Stomach (tissue), 9 donors: Measurements from ENCODE around the gene DHRS1. TPM values are rescaled to one million over a fixed set of nuclear protein-coding genes. Genes with fewer than 3 reads are reported as not detected.

ENCODE experiments used
- DNase-seq, 2 donors: peaks; one replicate each; pipeline versions ENCODE4 v3.0.0 to v3.0.0-alpha.2; 2013 to 2019
- H3K27ac ChIP-seq, 5 donors: fragments of 200-600 bp in 4 of 5; sonication (generic) in 4 of 5; one replicate each; pipeline ENCODE4 v1.5.1; 2013 to 2019; ENCODE audit warnings: mild to moderate bottlenecking in 1 of 5, moderate library complexity in 1 of 5
- H3K27me3 ChIP-seq, 3 donors: fragments of 200-600 bp; sonication (generic); one replicate each; pipeline ENCODE4 v1.5.1; 2017 to 2019; ENCODE audit warnings: mixed run types in 1 of 3
- H3K36me3 ChIP-seq, 4 donors: fragments of 200-600 bp; sonication (generic); 1 replicate in 3 of 4; 2 replicates in 1 of 4; pipeline ENCODE4 v1.5.1; 2016 to 2019
- H3K4me1 ChIP-seq, 4 donors: fragments of 200-600 bp; sonication (generic); one replicate each; pipeline ENCODE4 v1.5.1; 2016 to 2019
- H3K4me3 ChIP-seq, 4 donors: fragments of 200-600 bp; sonication (generic) in 3 of 4; one replicate each; pipeline ENCODE4 v1.5.1; 2016 to 2019; ENCODE audit warnings: mild to moderate bottlenecking in 1 of 4
- H3K9me3 ChIP-seq, 4 donors: fragments of 200-600 bp; sonication (generic); one replicate each; pipeline ENCODE4 v1.5.1; 2016 to 2019
- CTCF ChIP-seq, 7 experiments: fragments of 450-650 bp in 4 of 7; fragments of 200-600 bp in 3 of 7; sonication (generic) in 3 of 7; IDR thresholded peaks; one replicate each; pipeline ENCODE4 v1.5.1; 2016 to 2019; ENCODE audit warnings: antibody characterized with exemption in 7 of 7, control low read depth in 2 of 7, mild to moderate bottlenecking in 1 of 7
- EP300 ChIP-seq: sonication (generic); formaldehyde crosslinking; IDR thresholded peaks from one replicate; pipeline ENCODE4 v1.6.1; 2017; ENCODE audit warnings: antibody characterized with exemption
- POLR2A ChIP-seq, 4 donors: fragments of 450-650 bp; IDR thresholded peaks; one replicate each; pipeline ENCODE4 v1.6.1; 2016; ENCODE audit warnings: antibody characterized with exemption in 4 of 4, control low read depth in 2 of 4, mild to moderate bottlenecking in 1 of 4, moderate library complexity in 1 of 4
- POLR2AphosphoS5 ChIP-seq, 3 donors: sonication (generic); formaldehyde crosslinking; IDR thresholded peaks; one replicate each; pipeline ENCODE4 v1.6.1; 2016; ENCODE audit warnings: antibody characterized with exemption in 3 of 3
- WGBS, 5 donors: extraction: QIAGEN DNeasy Blood & Tissue Kit in 3 of 5; methylation state at CpG; one replicate each; pipeline versions ENCODE4 v1.1.5 to v1.1.7; 2013 to 2018; 5-methylcytosine and 5-hydroxymethylcytosine counted together
- intact Hi-C: fragments of 100-400 bp; cut with DNase I; formaldehyde crosslinking; loops from one replicate; pipeline ENCODE4 v1.15.1; 2023; ENCODE audit warnings: low total_unique reads
- polyA plus RNA-seq, 3 donors: library from polyadenylated mRNA; stranded (reverse); fragments of 200-250 nt; gene quantifications; one replicate each; pipeline ENCODE4 v1.2.3, GENCODE V29; 2013
- total RNA-seq, 5 donors: library from RNA; depleted of rRNA; stranded (reverse); fragments of >200 nt; gene quantifications; one replicate each; pipeline versions ENCODE4 v1.1.0 to v1.2.3, GENCODE V29; 2014 to 2016
- donor health status: healthy with polysubstance abuse.
- donor health status: Bipolar disorder and iron deficiency.
- donor health status: healthy.

The DHRS1 gene
- total and polyA plus RNA-seq, 8 donors = 5.3 to 71.9 (median 25.1) TPM

GRCh38 chr14:24289649-24290280, 9.8 kb downstream of the DHRS1 start:
- WGBS, 5 donors = 73 to 82% (median 78%) methylated on average over 6 of the region's 6 CpGs
- intact Hi-C loops = loop anchor here (10.0 kb wide), 1 partner anchor 45 kb away; the partner anchor contains the start of gene TINF2
- no peaks in the 10 kb centered on the region for H3K4me1 ChIP-seq
- H3K36me3 ChIP-seq = peaks cover 18 to 61% (median 49%) of the 10 kb centered on the region in 4 donors
- TF ChIP-seq POLR2AphosphoS5 (IDR thresholded peaks at IDR 0.05) (no peak), EP300 (no peak), POLR2A (IDR thresholded peaks at IDR 0.05) (no peak), CTCF (IDR thresholded peaks at IDR 0.05) (no peak)
- no peak overlapping the region for H3K4me3 ChIP-seq
- H3K9me3 ChIP-seq = no peaks in the 10 kb centered on the region
- DNase-seq = no peak
- H3K27ac ChIP-seq = no peak overlapping the region
- H3K27me3 ChIP-seq = no peaks in the 10 kb centered on the region

DNA sequence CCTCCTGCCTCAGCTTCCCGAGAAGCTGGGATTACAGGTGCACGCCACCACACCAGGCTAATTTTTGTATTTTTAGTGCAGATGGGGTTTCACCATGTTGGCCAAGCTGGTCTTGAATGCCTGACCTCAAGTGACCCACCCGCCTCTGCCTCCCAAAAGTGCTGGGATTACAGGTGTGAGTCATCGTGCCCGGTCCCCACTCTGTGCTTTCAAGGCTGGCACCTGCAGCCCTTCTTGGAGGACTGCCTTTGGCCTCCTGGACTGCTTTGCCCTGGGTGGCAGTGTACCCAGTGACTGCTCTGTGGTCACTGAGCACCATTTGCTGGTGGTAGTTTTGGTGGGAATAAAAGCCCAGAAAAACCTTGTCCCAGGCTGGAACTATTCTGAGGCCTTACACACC, 12.6 kb downstream of the DHRS1 start:
- H3K27me3 ChIP-seq = no peaks in the 10 kb centered on the region
- H3K9me3 ChIP-seq = no peaks in the 10 kb centered on the region
- intact Hi-C loops = no loop called here
- no peak for TF ChIP-seq POLR2A (IDR thresholded peaks at IDR 0.05)
- TF ChIP-seq CTCF (IDR thresholded peaks at IDR 0.05) = no peak
- TF ChIP-seq EP300 = no peak
- no peak for TF ChIP-seq POLR2AphosphoS5 (IDR thresholded peaks at IDR 0.05)
- H3K27ac ChIP-seq = no peak overlapping the region
- H3K36me3 ChIP-seq = peaks cover 18 to 34% (median 28%) of the 10 kb centered on the region in 4 donors
- H3K4me3 ChIP-seq = no peak overlapping the region
- H3K4me1 ChIP-seq = no peaks in the 10 kb centered on the region
- WGBS, 5 donors = 88 to 96% (median 93%) methylated on average over 5 of the region's 5 CpGs
- DNase-seq = no peak

GRCh38 chr14:24285351-24285750, 14.2 kb downstream of the DHRS1 start:
- Histone ChIP-seq H3K27me3 (no peaks in the 10 kb centered on the region), H3K27ac (no peak overlapping the region), H3K36me3 (peaks cover 1 to 17% (median 12%) of the 10 kb centered on the region in 4 donors), H3K4me3 (no peak overlapping the region), H3K9me3 (no peaks in the 10 kb centered on the region), H3K4me1 (peaks cover 0 to 12% (median 0%) of the 10 kb centered on the region in 4 donors)
- no peak for DNase-seq
- 59 to 72% (median 69%) methylated on average over 4 of the region's 4 CpGs for WGBS, 5 donors
- TF ChIP-seq CTCF (IDR thresholded peaks at IDR 0.05) (no peak), EP300 (no peak), POLR2A (IDR thresholded peaks at IDR 0.05) (no peak), POLR2AphosphoS5 (IDR thresholded peaks at IDR 0.05) (no peak)
- intact Hi-C loops = no loop called here

- peaks cover 0 to 13% (median under 1%) of the 10 kb centered on the region in 4 donors for H3K4me1 ChIP-seq
- peaks cover 0 to 10% (median 4%) of the 10 kb centered on the region in 4 donors for H3K36me3 ChIP-seq
- TF ChIP-seq CTCF (IDR thresholded peaks at IDR 0.05) = no peak
- TF ChIP-seq POLR2AphosphoS5 (IDR thresholded peaks at IDR 0.05) = no peak
- no peak for TF ChIP-seq EP300
- TF ChIP-seq POLR2A (IDR thresholded peaks at IDR 0.05) = no peak
- H3K27me3 ChIP-seq = no peaks in the 10 kb centered on the region
- H3K27ac ChIP-seq = no peak overlapping the region
- H3K4me3 ChIP-seq = no peak overlapping the region
- intact Hi-C loops = no loop called here
- no peak for DNase-seq
- H3K9me3 ChIP-seq = no peaks in the 10 kb centered on the region
- 77 to 85% (median 82%) methylated on average over 11 of the region's 11 CpGs for WGBS, 5 donors
Observed at GRCh38 chr14:24284501-24285035, 15.0 kb downstream of the DHRS1 start.
